GM12873 (cell line): ENCODE measurements around the gene PRRC1.

ENCODE experiments used
- CTCF ChIP-seq: IDR thresholded peaks from 2 replicates; pipeline ENCODE4 v1.5.1; 2012; ENCODE audit warnings: low read depth, mild to moderate bottlenecking, moderate library complexity, low read length, control low read depth; ENCODE audit not compliant: insufficient read depth; ENCODE audit errors: missing control alignments

Gene PRRC1

DNA sequence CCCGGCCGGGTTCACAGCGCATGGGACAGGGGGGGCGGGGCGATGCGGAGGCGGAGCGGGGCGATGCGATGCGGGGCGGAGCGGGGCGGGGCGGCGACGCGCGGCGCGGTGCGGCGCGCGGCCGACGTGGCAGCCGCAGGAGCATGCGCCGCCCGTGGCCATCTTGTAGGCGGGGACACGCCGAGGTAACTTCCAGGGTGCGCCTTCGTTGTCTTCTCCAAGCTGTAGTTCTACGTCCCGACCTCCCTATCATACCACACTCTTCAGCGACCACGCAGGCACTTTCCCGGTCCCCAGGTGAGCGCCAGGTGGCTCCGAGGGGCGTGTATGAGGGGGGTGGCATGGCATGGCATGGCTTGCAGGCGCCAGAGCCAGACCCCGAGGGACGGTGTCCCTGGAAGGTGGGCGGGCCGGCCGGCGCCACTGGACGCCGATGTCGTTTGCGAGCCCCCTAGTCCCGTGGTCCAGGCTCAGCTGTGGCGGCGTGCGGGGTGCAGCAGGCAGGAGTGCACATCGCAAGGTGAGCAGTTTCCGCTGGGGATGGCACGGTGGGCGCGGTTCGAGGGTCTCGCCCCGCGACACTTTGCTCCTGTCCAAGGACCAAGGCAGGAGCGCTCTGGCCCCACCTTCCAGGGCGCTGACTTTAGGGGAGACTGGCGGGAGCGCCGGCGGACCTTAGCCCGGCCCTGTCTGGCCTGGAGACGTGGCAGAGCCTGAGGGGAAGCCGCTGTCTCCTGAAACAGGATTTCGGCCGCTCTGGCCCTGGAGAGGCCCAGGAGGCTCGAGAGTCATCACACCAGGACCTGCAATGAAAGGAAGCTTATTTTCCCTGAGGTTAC lies at the start of gene PRRC1:
Gene PRRC1, plus strand, starts transcription at position 161 of the 839 bp plus-strand sequence. CDS start 5,840 bp downstream, outside the sequence.
- no peak for TF ChIP-seq CTCF

- TF ChIP-seq CTCF, result no peak
Observed at GRCh38 chr5:127471211-127471610, 46.2 kb upstream of the PRRC1 start.

GRCh38 chr5:127472700-127473099 lies 44.7 kb upstream of the PRRC1 start:
- TF ChIP-seq CTCF, result no peak

- no peak for TF ChIP-seq CTCF
Observed at GRCh38 chr5:127486471-127486870, 31.0 kb upstream of the PRRC1 start.

DNA sequence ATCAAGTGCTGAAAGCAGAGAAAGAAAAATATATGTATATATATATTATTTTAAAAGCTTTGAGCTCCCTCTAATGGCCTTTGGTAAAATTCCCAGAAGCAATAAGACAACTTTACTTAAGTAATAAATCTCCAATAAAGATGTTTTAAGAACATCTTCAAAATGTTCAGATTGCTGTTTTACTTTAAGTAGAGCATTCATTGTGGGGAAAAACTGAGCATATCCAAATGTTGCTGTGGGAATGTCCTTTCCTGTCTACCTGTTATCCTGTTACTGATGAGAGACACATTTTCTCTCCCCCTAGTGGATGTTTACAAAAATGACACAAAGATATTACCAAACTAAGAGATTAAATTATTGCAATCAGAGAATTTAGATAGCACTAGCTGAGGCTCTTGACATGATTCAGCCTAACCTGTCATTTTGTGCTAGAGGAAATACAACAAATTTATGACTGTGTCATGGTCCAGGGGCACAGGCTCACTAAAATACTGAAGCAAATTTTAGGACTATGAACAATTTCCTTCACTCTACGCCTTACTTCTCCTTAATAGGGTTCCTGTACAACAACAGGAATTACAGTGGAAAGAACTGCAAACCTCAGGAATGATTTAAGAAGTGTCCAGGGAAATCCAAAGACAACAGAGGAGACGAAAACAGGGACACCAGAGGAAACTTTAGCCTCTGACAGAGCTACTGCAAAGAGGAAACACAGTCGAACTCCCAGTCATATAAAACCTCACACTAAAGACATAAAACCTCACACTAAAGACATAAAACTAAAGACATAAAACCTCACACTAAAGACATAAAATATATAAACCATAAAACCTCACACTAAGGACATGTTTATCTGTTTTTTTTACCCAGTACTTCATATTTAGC lies 24.3 kb upstream of the PRRC1 start:
- peak; percentile 69 for TF ChIP-seq CTCF

GRCh38 chr5:127498548-127498947 lies 18.9 kb upstream of the PRRC1 start:
- no peak for TF ChIP-seq CTCF

DNA sequence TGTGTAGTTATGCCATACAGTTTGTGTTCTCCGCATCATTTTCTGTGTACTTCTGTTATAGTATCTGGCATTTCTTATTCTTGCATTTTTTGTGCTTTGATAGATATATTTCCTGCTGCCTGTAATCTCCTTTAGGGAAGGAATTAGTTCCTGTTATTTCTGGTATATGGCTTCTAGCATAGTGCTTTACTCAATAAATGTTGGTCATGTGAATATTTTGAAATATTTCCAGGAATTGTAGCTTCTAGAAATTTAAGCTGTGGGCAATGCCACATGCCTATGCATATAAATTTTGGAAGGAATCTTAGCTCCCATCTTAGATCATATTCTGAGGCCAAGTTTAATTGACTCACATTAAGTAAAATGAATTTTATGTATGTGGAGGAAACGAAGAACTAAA lies 11.5 kb upstream of the PRRC1 start:
- no peak for TF ChIP-seq CTCF
